Activated CD4-positive, alpha-beta T cell treated with anti-CD3 and anti-CD28 coated beads for 48 hours (primary cell): Measurements from ENCODE around the gene TREML4.

Experiments used
- DNase-seq: peaks from one replicate; pipeline ENCODE4 v3.0.0-alpha.2; 2020

Gene TREML4

DNA sequence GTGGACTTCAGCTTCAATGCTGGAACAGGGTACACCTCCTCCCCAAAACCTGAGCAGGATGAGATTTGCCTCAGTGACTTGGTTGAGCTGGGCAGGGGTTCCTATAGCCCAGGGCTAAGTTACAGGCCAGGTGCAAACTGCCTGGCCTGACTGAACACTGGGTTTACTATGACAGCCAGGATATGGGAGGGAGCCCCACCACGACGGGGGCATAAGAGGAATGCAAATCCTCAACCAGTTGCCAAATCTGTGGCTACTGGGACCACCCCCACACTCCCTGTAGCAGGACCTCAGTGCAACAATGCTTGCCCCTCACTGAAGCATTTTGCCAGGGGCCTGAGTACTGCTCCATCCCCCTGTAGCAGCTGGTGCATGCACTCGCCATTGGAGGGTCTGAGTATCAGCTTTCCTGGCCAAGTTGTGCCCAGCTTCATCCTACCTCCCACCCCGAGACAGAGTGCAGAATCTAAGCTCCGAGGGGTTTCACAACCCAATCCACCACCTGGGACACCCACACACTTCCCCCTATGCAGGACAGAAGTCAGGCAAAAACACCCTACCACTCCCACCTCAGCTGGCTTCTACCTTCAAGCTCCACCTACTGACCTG is 27.6 kb downstream of the TREML4 start:
- no peak for DNase-seq

GRCh38 chr6:41256383-41256782 is 28.2 kb downstream of the TREML4 start:
- DNase-seq = no peak

DNA sequence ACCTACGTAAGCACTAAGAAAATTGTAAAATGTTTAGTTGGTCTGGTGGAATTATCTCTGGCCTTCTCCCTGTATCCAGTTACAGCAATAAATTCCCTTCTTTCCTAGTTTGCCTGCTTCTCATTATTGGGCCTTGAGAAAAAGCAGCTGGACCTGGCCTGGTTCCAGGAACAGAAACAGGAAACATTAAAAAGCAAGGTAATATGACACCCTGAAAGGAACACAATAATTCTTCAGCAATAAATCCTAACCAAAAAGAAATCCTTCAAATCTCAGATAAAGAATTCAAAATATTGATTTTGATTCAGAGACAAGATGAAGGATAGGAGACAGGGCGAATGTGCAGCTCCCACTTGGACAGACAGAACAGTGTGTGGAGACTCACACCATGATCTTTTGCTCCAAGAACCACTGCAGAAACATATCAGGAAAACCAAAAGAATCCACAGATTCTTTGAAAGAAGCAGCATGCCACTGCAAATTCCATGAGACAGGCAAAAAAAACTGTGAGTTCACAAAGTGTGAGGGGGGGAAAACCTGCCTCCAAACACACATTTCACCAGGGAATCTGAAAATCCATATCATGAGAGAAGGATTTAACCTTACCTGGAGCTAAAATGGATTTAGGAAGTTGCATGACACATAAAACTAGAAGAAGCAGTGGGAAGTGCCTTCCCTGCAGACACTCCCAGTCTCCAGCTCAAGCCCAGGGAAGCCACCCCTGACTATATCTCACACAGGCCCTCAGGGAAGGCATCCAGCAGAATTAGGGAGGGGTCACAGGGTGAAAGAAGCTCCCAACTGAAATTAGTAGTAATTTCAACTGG is 29.4 kb downstream of the TREML4 start:
- no peak for DNase-seq

DNA sequence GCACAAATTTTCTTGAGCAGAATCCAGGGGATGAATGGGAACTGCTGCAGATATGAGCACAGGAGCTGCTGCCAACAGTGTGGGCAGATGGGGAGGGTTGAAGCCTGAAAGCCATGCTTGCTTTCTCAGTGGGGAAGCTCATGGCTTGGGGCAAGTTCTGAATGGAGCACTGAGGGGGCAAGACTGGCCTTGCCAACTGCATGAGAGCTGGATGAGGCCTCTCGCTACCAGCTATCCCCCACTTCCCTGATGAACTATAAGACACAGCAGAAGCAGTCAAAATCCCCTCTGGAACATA is 30.0 kb downstream of the TREML4 start:
- no peak for DNase-seq

- DNase-seq = no peak
Measured at GRCh38 chr6:41262401-41262800, 34.3 kb downstream of the TREML4 start.

GRCh38 chr6:41263267-41263666 is 35.1 kb downstream of the TREML4 start:
- DNase-seq = no peak

DNA sequence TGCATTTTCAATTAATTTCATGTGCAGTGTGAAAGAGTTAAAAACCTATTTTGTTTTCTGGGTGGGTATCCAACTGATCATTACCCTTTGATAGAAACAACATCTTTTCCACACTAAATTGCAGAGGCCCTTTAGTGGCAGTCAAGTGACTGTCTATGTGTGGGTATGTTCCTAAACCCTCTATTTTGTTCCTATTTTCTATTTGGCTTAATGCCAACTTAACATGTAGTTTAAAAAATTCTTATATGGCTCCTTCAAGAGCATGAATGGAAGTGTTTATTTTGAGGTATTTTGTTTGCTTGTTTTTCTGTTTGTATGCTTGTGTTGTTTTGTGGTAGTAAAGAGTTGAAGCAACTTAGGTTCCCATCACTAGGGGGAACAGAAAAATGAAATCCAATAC is 38.4 kb downstream of the TREML4 start:
- no peak for DNase-seq

DNA sequence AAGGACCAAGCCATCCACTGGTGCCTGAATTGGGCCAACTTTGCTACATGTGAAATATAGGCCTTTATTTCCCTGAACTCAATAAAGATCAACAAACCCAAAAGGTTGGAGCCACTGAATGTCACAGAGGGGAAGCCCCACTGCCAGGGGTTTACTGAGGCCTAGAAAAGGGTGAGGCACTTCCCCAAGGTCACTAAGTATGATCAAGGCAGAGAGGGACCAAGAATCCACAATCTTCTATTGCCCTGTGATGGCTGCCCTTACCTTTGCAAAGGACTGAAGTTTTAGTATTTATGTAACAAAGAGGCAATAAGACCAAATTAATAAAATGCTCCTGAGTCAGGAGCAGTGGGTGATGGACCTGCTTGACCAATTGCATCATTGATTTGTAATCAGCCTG is 40.3 kb downstream of the TREML4 start:
- DNase-seq = no peak

GRCh38 chr6:41269166-41269565 is 41.0 kb downstream of the TREML4 start:
- no peak for DNase-seq

DNA sequence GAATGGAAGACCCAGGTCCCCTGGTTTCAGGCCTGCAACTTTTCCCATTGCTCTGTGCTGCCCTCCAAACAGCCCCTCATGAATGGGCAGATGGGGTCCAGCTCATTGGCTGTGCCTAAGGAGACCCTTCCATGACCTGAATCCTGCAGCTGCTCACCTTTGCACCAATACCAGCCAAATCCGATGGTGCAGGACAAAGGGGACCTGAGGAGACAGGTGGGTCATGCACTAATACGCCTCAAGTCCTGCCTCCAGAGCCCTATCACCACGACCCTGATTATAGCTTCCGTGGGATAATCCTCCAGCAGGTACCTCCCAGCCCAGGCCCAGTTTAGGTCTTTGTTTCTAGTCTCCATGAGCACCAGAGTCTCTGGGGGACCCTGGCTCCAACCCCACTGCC is 41.6 kb downstream of the TREML4 start:
- DNase-seq = no peak

DNA sequence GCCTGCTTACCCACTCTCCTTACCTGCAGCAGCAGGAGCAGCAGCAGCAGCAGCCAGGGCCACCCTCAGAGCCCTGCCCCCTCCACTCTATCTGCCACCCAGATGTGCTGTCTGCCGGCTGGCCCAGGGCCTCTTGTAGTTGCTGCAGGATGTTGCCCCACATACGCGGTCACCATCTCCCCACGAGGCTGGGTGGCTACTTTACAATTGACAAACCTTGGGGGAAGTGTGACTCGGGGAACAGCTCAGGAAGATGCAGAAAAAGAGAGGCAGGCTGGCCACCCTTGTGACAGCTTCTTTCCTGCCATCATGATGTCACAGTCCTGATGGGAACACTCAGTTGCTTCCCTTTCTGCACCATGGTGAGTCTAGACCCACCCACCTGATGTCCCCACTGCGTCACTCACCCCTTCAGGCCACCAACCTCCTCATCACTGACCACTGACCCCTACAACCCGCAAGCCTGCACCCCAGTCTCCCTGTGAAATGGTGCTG is 43.8 kb downstream of the TREML4 start:
- DNase-seq = no peak

- DNase-seq = no peak
Measured at GRCh38 chr6:41272591-41273240, 44.6 kb downstream of the TREML4 start.

- DNase-seq = no peak
Measured at GRCh38 chr6:41273714-41274113, 45.6 kb downstream of the TREML4 start.

DNA sequence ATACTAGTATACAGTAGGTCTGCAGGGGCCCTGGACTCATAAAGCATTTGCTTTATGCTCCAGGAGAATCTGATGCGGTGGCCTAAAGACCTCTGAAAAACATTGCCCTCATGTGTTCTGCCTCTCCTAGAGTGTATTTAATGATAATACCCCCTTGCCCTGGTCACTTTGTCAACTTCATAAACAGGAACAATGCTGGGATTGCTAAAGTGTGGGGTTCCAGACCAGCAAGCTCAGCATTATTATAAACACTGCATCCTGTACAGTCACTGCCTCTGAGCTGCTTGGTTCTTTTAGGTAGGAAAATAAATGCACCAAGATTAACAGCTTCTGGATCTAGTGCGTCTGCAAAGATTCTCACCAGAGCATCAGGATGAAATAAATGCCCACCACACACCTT is 46.1 kb downstream of the TREML4 start:
- no peak for DNase-seq

DNA sequence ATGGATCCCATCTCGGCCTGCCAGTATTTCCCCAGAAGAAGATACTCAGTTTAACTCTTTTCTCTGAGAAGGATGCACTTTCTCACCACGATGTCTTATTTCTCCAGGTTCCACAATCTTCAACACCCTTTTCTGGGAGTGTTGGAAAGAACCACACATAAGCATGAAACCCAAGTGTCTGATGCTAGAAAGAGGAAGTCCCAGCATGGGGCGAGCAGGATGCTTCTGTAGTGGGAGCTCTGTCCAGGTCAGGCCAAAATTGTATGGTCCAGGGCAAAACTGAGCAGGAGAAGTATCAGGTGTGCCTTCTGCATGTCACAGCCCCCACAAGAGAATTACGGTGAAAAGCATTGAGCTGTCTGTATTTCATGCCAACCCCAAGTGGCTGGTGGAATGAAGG is 47.3 kb downstream of the TREML4 start:
- no peak for DNase-seq

GRCh38 chr6:41277605-41278004 is 49.5 kb downstream of the TREML4 start:
- no peak for DNase-seq

- DNase-seq = peak; percentile 75
Measured at GRCh38 chr6:41278699-41279405, 50.7 kb downstream of the TREML4 start.

- DNase-seq = no peak
Measured at GRCh38 chr6:41280381-41281057, 52.4 kb downstream of the TREML4 start.

- no peak for DNase-seq
Measured at GRCh38 chr6:41283600-41283999, 55.5 kb downstream of the TREML4 start.

DNA sequence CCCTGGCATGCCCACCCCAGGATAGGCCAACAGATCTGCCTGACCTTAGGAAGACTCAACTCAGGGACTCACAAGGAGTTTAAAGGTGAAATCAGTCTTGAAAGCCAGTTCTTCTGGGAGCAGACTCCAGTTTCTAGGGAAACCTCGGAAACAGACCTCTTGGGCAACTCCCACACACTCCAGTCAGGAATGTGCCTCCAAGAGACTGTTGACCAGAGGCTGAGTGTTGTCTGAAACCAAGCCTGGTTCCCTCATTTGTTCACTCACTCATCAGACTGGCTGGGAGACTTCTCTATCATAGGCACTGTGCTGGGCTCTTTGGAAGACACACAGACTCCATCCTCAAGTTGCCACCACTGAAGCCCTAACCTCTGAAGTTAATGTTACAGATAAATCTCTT is 56.6 kb downstream of the TREML4 start:
- DNase-seq = no peak

GRCh38 chr6:41286544-41287346 is 58.6 kb downstream of the TREML4 start, which contains the start of gene TREM1:
TREM1 (minus strand) TSS chr6:41286682; CDS start chr6:41286655, 27 bp downstream.
- DNase-seq = peak; percentile 9
